ENCODE data around the gene NUP62.
"Not testable (repeated sequence)": the region's sequence is repeated elsewhere in the genome, so short reads cannot be mapped to it uniquely, and the experiment has no call there.

NUP62 gene, protein sequence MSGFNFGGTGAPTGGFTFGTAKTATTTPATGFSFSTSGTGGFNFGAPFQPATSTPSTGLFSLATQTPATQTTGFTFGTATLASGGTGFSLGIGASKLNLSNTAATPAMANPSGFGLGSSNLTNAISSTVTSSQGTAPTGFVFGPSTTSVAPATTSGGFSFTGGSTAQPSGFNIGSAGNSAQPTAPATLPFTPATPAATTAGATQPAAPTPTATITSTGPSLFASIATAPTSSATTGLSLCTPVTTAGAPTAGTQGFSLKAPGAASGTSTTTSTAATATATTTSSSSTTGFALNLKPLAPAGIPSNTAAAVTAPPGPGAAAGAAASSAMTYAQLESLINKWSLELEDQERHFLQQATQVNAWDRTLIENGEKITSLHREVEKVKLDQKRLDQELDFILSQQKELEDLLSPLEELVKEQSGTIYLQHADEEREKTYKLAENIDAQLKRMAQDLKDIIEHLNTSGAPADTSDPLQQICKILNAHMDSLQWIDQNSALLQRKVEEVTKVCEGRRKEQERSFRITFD

DNA sequence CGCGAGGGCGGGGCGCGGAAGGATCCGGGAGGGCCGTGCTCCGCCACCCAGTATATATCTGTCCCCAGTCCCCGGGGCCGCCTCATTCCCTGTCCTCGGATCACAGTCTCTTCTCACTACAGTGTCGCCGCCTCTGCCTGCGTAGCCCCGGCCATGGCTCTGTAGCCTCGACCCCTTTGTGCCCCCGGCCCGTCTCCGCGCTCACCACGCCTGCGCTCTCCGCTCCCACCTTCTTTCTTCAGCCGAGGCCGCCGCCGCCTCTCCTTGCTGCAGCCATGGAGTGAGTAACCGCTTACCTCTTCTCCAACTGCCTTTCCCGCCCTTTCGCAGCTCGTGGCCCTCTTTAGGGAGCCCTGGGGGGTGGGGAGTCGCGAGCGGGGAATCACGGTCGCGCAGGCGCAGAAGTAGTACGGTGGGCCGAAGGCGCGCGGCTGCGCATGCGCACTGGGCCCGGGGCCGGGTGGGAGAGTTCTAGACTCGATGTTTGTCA lies at the start of gene NUP62, which contains the start of gene ATF5:
Gene NUP62 (minus strand): TSS at position 384 of the 490 bp plus-strand sequence. CDS start 19,697 bp downstream, outside the sequence.
Gene ATF5 (plus strand): TSS at position 85 of the 490 bp plus-strand sequence. CDS start 1,646 bp downstream, outside the sequence.
- DNase-seq (ENCODE audit: low spot score): peak; percentile 95

DNA sequence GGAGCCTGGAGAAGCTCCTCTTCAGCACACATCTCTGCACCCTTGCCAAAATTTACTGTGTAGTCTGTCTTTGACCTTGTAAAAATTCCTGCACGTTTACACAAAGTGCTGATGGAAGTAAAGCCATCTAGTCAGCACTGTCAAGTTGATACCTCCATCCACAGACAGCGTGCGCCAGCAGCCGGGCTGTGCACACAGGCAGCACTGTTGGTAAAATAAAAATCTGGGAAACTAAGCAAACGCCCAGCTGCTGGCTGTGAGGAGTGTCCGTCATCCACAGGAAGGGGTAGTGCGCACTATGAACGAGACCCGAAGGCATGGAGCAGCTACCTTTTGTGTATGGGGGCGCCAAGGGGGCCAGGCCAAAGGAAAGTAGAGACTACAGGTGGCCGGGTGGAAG lies 49.0 kb upstream of the NUP62 start:
- no peak for DNase-seq (ENCODE audit: low spot score)

DNA sequence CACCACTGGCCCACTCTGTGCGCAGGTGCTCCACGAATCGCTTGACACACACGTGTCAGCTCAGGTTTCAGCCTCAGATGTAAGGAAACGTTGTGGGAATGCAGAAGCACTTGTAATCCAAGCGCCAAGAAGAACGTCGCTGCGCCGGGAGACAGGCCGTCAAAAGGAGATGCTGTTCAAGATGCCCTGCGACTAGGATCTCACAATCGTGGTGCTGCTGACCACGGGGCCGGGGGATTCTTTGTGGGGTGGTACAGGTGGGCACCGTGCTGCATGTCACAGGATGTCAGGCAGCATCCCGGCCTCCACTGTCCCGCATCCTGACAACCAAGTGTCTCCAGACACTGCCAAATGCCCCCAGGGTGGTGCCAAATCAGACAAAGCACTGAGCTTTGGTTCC lies 48.6 kb upstream of the NUP62 start:
- no peak for DNase-seq (ENCODE audit: low spot score)

DNA sequence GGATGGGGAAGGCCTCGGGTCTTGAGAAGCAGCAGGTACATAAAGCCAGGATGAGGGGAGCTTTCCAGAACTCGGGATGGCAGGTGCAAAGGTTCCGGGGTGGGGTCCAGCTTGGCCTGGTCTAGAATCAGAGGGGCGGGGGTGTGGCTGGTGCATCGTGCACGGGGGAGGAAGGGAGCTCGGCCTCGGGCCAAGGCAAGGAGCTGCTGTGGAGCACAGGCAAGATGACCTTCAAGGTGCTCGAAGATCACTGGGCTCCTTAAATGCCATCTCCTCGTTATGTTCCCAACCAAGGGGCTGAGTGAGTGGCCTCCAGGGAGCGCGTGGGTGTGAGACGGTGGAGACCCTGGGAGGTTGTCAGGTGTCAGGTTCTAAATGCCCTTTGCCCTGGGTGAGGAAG lies 47.8 kb upstream of the NUP62 start:
- DNase-seq (ENCODE audit: low spot score): no peak

DNA sequence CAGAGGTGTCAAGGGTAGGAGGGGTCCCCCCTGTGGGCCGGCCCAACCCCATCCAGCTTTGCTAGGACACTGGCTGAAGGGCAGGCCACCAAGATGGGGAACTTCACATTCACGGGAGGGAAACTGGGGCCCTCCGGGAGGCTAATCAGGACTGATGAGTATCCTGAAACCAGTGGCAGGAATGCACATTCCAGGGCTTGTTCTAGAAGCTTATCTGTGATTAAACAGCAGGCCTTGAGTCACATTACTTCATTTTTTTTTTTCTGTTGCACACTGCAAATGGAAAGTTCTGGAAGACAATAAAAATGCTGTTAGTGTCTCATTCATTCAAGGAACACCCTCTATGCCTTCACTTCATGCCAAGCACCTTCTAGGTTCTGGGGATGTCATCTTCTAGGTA lies 47.2 kb upstream of the NUP62 start:
- DNase-seq (ENCODE audit: low spot score): no peak

DNA sequence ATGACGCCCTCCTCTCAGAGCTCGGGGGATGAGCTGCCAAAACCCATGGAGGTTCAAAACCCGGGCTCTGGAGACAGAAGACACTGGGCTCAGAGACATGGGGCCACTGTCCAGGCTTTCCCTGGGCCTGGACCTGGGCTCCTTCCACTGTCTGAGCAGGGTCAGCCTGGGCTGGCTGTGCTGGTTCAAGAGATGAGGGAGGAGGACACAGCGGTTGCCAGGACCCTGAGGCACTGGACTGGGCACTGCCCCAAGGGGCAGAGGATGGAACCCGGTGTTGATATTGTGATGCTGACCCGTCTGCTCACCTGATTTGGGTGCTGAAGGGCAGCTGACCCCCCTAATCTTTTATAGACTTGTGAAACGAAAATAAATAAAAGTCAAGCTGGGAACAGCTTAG lies 45.7 kb upstream of the NUP62 start:
- DNase-seq (ENCODE audit: low spot score): no peak

DNA sequence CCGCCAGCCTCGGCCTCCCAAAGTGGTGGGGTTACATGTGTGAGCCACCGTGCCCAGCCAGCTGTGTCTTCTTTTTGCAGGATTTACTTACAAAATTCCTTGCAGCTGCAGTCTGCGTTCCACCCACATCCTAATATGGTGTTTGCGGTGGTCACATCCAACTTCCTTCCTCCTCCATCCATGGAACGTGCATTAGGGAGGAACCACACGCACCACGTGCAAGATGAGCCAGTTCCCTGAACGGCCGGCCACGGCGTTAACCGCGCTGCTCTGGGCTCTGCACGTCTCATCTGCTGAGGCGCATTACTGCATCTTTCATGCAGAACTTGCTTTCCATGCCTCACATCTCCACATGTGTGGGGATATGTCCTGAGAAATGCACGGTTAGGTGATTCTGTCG lies 44.7 kb upstream of the NUP62 start:
- DNase-seq (ENCODE audit: low spot score): no peak

DNA sequence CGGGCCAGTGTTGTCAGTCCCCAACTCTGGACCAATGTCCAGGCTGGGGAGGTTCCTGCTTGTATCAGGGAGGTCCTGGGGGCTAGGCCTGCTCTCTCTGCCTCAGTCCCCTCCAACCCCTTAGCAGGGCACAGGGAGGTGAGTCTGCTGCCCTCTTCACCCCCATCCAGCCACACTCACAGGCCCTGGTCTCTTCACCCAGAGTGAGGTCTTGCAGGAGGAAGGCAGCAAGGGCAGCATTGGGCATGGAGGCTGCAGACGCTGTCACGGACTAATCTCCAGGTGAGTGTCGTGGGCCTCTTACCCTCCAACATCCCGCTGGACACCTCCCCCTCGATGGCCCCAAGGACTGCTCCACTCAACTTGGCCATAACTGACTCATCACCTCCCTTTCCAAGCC lies 43.5 kb upstream of the NUP62 start:
- no peak for DNase-seq (ENCODE audit: low spot score)

DNA sequence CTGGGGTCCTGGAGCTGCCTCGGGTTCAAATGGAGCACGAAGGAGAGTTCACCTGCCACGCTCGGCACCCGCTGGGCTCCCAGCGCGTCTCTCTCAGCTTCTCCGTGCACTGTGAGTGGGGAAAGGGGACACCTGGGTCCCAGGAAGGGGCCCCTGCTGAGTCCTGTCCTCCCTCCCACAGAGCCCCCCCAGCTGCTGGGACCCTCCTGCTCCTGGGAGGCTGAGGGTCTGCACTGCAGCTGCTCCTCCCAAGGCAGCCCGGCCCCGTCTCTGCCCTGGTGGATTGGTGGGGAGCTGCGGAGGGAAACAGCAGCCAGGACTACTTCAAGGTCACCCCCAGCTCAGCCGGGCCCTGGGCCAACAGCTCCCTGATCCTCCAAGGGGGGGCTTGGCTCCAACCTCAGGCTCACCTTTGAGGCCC lies 42.7 kb upstream of the NUP62 start:
- no peak for DNase-seq (ENCODE audit: low spot score)

DNA sequence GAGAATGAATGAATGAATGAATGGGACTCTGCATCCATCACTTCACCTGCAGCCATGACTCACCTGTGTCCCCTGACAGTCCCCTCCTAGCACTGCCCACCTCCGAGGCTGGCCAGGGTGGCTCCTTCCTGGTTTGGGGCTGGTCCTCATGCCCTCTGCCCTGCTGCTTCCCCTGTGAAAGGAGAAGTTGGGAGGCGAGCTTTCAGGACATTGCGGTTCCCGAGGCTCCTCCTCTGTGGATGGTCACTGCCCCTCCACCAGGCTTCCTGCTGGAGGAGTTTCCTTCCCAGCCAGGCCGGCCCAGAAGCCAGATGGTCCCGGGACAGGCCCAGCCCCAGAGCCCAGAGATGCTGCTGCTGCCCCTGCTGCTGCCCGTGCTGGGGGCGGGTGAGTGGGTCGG lies 40.1 kb upstream of the NUP62 start:
- DNase-seq (ENCODE audit: low spot score): not testable (repeated sequence)

DNA sequence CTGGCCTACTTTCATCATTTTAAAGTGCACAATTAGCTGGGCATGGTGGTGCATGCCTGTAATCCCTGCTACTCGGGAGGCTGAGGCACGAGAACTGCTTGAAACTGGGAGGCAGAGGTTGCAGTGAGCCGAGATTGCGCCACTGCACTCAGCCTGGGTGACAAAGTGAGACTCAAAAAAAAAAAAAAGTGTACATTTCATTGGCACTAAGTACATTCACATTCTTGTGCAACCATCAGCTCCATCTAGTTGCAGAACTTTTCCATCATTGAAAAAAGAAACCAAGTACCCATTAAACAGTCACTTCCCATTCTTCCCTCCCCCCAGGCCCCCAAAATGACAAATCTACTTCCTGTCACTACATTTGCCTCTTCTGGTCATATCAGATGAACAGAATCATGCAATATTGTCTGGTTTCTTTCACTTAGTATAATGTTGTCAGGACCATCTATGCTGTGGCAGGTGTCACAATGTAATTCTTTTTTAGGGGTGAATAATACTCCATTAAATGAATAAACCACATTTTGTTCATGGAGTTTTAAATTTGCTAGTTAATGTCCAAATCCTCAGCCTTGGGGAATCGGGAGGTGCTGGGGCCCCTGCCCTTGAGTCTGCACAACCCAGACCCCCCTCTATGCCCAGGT lies 39.1 kb upstream of the NUP62 start:
- DNase-seq (ENCODE audit: low spot score): no peak

DNA sequence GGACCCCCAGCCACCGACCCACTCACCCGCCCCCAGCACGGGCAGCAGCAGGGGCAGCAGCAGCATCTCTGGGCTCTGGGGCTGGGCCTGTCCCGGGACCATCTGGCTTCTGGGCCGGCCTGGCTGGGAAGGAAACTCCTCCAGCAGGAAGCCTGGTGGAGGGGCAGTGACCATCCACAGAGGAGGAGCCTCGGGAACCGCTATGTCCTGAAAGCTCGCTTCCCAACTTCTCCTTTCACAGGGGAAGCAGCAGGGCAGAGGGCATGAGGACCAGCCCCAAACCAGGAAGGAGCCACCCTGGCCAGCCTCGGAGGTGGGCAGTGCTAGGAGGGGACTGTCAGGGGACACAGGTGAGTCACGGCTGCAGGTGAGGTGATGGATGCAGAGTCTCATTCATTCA lies 31.7 kb upstream of the NUP62 start, which contains the start of gene SIGLEC11:
Gene SIGLEC11 (minus strand): TSS at position 193 of the 400 bp plus-strand sequence. CDS start 91 bp downstream, at position 102.
- DNase-seq (ENCODE audit: low spot score): not testable (repeated sequence)

DNA sequence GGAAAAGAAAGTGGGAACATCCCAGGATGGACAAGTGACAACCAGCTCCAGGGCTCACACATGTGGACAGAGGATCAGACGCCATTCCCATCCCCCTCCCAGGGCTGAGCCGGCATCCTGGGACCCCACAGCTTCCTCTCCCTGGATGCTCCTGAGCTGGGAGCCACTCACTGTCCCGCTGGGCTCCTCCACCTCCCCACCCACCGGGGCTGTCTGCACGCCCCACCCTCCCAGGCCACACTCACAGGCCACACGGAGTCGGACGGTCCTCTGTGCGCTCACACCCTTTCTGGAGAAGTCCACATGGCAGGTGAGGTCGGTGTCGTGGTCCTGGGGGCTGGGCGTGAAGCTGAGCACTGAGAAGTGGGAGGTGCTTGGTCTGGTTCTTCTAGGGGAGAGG lies 30.6 kb upstream of the NUP62 start:
- not testable (repeated sequence) for DNase-seq (ENCODE audit: low spot score)

DNA sequence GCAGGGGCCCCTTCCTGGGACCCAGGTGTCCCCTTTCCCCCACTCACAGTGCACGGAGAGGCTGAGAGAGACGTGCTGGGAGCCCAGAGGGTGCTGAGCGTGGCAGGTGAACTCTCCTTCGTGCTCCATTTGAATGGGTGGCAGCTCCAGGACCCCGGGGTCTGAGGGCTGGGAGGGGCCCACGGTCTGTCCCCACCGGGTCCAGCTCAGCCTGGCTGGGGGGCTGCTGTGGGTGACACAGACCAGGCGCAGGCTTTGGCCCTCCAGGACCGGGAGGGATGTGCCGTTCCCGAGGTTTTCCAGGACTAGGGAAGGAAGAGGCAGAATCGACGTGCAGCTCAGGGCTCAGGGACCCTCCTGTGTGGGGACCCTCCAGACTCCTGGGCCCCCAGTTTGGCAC lies 29.3 kb upstream of the NUP62 start:
- DNase-seq (ENCODE audit: low spot score): not testable (repeated sequence)

DNA sequence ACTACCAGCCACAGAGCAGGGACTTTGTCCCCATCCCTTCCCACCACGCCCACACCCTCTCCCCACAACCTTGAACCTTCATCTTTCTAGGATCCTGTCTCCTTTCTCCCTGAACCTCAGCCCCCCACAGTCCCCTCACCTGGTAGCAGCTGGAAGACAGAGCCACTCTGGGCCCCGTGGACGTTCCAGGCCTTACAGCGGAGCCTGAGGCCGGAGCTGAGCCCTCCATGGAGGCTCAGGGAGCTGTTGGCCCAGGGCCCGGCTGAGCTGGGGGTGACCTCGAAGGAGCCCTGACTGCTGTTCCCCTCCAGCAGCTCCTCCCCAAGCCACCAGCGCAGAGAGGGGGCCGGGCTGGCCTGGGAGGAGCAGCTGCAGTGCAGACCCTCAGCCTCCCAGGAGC lies 28.8 kb upstream of the NUP62 start:
- DNase-seq (ENCODE audit: low spot score): not testable (repeated sequence)

DNA sequence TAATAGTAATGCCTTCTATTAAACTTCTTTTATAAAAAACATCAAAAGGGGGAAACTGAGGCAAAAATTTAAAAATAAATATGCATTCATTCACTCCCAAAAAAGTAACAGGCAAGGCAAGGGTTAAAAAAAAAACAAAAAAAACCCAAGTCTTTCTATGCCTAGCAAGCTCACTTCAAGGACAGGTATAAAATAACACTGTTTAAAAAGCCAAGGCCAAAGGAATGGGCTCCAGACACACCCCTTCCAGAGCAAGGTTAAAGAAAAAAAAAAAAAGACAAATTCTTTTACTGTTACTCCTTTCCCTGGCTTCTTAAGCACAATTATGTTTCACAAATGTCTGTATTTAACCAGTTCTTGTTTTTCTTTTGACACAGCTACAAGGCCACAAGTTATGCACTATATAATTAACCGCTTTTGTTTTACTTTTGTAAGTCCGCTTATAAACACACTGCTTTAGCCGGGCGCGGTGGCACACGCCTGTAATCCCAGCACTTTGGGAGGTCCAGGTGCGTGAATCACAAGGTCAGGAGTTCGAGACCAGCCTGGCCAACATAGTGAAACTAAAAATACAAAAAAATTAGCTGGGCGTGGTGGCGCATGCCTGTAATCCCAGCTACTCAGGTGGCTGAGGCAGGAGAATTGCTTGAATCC lies 28.1 kb upstream of the NUP62 start:
- DNase-seq (ENCODE audit: low spot score): no peak

DNA sequence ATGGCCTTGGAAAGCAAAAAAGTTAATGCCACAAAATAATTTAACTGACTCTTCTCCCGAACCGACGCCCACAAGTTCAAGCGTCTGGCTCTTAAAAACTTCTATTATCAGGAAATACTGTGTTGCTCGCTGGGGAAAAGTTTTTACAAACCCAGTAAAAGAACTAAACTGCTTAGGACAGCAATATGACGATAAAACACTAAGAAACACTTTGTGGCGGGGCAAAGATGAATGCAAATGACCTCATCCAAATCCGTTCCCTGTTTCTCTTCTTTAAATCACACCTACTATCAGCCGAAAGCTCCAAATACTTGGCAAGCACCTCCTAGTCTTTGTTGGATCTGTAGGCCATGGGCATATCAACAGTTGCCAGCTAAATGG lies 26.8 kb upstream of the NUP62 start:
- no peak for DNase-seq (ENCODE audit: low spot score)

DNA sequence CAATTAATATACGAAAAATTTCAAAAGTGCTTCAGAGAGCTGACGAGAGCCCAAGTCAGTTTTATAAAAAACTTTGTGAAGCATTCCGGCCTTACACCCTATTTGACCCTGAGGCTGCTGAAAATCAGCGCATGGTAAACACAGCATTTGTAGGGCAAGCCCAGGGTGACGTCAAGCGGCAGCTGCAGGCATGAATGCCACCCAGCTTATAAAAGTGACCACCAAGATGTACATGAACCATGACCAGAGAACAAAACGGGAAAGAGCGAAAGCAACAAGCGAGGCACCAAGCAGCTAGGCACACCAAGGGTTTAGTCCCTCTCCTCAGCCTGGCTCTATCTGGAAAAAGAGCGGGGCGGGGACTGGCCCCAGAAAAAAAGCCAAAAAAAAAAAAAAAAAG lies 25.6 kb upstream of the NUP62 start:
- no peak for DNase-seq (ENCODE audit: low spot score)

DNA sequence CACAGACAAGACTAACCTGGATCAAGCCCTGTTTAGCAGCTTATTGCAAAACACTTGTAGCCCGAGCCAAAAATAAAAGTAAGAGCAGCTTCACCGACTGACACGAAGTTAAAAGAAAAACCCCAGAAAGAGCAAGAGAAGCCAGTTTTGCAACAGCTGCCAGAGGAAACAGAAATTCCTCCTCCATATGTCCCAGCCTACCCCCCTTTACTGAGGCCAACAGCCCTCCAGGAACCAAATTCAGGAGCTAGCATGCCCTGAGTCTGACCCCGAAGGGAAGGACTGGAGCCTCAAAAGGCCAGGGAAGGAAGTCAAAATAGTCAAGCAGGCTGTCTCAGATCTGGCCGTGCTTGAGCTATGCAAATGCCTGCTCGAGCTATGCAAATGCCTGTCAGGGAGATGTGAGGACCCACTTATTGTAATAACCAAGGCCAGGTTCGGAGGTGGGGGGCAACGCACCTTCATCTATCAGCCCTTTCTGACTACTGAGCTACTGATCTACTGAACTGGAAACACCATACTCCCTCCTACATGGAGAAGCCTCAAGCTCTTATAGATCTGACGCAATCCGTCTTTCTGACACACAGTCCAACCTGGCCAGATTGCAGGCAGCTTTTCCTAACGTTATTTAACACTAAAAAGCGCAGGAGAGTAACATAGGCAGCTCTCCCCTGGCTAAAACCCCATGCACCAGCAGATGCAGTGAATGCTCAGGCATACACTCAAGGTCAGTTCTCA lies 25.0 kb upstream of the NUP62 start:
- DNase-seq (ENCODE audit: low spot score): no peak

DNA sequence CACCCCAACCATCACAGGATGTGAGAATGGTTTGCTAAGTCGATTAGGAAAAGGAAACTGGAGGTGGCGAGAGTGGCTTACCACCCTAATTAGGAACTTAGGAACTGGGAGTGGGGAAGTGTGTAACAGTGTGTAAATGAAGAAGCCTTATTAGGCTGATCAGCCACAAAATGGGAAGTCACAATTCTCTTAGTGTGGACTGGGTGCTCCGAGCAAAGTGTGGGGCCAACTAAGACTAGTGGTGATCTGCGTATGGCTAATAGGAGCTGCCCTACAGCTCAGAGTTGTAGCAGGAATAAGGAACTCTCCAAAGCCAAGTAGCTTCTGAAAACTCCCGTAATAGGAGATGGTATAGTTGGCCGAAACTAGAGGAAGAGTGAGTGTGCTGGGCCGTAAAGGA lies 24.1 kb upstream of the NUP62 start:
- DNase-seq (ENCODE audit: low spot score): no peak

DNA sequence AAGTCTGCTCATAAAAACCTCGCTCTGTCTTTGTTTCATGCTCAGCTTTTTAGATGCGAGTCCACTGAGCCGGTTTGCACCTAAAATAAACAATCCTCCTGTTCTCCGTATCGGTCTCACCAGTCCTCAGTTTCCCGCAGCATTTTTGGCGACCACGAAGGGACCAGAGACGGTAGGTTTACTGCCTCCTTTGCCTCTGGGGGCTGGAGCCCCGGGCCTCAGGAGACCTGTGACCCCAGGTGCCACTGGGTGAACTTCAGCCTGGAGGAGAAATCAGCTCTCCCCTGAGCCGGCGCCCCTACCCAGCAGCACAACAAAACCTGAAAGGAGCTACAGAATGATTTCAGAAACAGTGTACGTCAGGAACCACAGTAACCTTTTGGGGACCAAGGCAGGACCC lies 23.6 kb upstream of the NUP62 start:
- DNase-seq (ENCODE audit: low spot score): no peak

DNA sequence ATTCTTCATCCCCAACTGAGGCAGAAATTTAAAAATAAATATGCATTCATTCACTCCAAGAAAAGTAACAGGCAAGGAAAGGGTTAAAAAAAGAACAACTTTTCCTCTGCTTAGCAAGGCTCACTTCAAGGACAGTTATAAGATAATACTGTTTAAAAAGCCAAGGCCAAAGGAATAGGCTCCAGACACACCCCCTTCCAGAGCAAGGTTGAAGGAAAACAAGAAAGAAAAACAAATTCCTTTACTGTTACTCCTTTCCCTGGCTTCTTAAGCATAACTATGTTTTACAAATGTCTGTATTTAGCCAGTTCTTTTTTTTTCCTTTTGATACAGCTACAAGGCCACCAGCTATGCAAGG lies 23.2 kb upstream of the NUP62 start:
- no peak for DNase-seq (ENCODE audit: low spot score)

Measured in ecto neural progenitor cell (in vitro differentiated cells).